ENCODE measurements around the gene WFIKKN2. TPM values are rescaled to one million over a fixed set of nuclear protein-coding genes. Genes with fewer than 3 reads are reported as not detected.

The WFIKKN2 gene
- total and polyA plus RNA-seq, 2 of the 13 experiments (the other 11 are each of a cell fraction or from before 2014, with no cell fraction given): not detected

DNA sequence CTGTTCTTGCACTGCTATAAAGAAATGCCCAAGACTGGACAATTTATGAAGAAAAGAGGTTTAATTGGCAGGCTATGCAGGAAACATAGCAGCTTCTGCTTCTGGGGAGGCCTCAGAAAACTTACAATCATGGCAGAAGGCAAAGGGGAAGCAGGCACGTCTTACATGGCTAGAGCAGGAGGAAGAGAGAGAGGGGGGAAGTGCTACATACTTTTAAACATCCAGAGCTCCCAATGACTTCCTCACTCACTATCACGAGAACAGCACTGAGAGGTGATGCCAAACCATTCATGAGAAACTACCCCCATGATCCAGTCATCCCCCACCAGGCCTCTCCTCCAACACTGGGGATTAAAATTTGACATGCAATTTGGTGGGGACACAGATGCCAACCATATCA, 13.3 kb downstream of the WFIKKN2 start:
- ChIA-PET POLR2A (interaction anchor here (0.9 to 10.6 kb wide), 3 partner anchors 16 to 101 kb away, joined by 3 to 333 read pairs (median 9); partner anchors contain the start of gene TOB1), CTCF (ENCODE audit: low intra/inter-chr PET ratio, low total read pairs) (interaction anchor here (1.7 kb wide), 1 partner anchor 108 kb away, joined by 6 read pairs; no protein-coding TSS in a partner anchor)
- TF ChIP-seq HNRNPK (IDR thresholded peaks at IDR 0.05; ENCODE audit: low read depth, low read length, poor library complexity, severe bottlenecking) (no peak), ZNF431 (CRISPR knock-in tag; IDR thresholded peaks at IDR 0.05; ENCODE audit: borderline replicate concordance, low read depth) (peak; percentile 100), ZNF354B (CRISPR knock-in tag; IDR thresholded peaks at IDR 0.05) (no peak), ZNF235 (CRISPR knock-in tag; IDR thresholded peaks at IDR 0.05; ENCODE audit: borderline replicate concordance) (no peak), GTF2F1 (IDR thresholded peaks at IDR 0.05; ENCODE audit: low read length) (no peak)
- TF ChIP-seq, protein P1, sequence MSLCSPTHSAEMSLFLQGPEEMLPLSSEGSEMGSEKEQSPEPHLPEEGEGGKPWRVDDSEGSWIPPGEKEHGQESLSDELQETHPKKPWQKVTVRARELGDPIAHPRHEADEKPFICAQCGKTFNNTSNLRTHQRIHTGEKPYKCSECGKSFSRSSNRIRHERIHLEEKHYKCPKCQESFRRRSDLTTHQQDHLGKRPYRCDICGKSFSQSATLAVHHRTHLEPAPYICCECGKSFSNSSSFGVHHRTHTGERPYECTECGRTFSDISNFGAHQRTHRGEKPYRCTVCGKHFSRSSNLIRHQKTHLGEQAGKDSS (CRISPR knock-in tag; IDR thresholded peaks at IDR 0.05; ENCODE audit: borderline replicate concordance, low read depth): no peak
- WGBS (ENCODE audit: low lambda C conversion rate): 5% methylated on average over 2 of the region's 2 CpGs
- H3K4me2 ChIP-seq (ENCODE audit: low read depth, low read length): no peak overlapping the region
- H2AFZ ChIP-seq (ENCODE audit: low read length): no peak overlapping the region
- no peaks in the 10 kb centered on the region for H3K79me2 ChIP-seq (ENCODE audit: insufficient read depth, low read length)
- H3K4me1 ChIP-seq (ENCODE audit: insufficient read depth, low read length): peaks cover 61% of the 10 kb centered on the region
- no peak overlapping the region for H3K9ac ChIP-seq (ENCODE audit: insufficient read depth, low read depth, low read length)
- intact Hi-C loops (cut with micrococcal nuclease; ENCODE audit: unreplicated experiment) (no loop called here), in situ Hi-C loops (cut with HindIII; ENCODE audit: extremely low pct_ligation_motif_present, low pct_unique_long_range_greater_than_20kb) (no loop called here)
- no TSS peak for BruUV-seq (replicated peaks)
- no peak for ATAC-seq
- 0 out of 2 replicates have a peak, but pooled peaks cover 6% of the 10 kb centered on the region for H3K9me3 ChIP-seq (ENCODE audit: low read length)
- no peak for FAIRE-seq
- no peak for DNase-seq (ENCODE audit: low spot score)
- H3K36me3 ChIP-seq (replicated peaks in 1 of 2; ENCODE audit: control insufficient read depth in 1 of 2, insufficient read depth in 2 of 2, low read length in 2 of 2): no peaks in the 10 kb centered on the region
- H3K4me3 ChIP-seq (replicated peaks in 1 of 3; ENCODE audit: insufficient read depth in 1 of 3, low read depth in 2 of 3, low read length in 3 of 3): no peak overlapping the region
- no peaks in the 10 kb centered on the region for H4K20me1 ChIP-seq (ENCODE audit: insufficient read depth, low read length)
- H3K27ac ChIP-seq (ENCODE audit: extremely low read length, insufficient read depth, low read length): no peak overlapping the region
- H3K27me3 ChIP-seq (ENCODE audit: control insufficient read depth in 1 of 2, insufficient read depth in 2 of 2, low read length in 2 of 2): peaks cover 1 to 25% of the 10 kb centered on the region in 2 experiments; a peak in 4 of 5 replicates

DNA sequence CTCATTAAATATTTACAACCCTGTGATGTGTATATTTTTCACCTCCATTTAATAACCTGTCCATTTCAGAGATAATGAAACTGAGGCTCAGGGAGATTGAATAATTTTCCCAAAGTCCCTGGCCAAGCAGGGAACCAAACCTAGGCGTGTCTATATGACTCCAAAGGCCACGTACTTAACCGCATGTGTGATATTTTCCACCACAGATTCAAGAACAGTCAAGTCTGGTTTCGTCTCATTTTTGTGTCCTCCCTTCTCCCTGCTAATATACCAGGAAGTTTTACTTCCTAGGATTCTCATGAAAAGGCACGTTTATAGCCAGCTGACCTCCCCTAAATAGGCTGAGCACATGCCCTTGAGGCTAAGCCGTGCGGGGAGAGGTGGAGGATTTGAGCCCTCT, 15.3 kb downstream of the WFIKKN2 start:
- H3K4me1 ChIP-seq (ENCODE audit: insufficient read depth, low read length): peaks cover 61% of the 10 kb centered on the region
- WGBS (ENCODE audit: low lambda C conversion rate): 31% methylated on average over 7 of the region's 7 CpGs
- H3K79me2 ChIP-seq (ENCODE audit: insufficient read depth, low read length): no peaks in the 10 kb centered on the region
- no peak overlapping the region for H3K4me3 ChIP-seq (replicated peaks in 1 of 3; ENCODE audit: insufficient read depth in 1 of 3, low read depth in 2 of 3, low read length in 3 of 3)
- H4K20me1 ChIP-seq (ENCODE audit: insufficient read depth, low read length): no peaks in the 10 kb centered on the region
- intact Hi-C loops (cut with micrococcal nuclease; ENCODE audit: unreplicated experiment) (no loop called here), in situ Hi-C loops (cut with HindIII; ENCODE audit: extremely low pct_ligation_motif_present, low pct_unique_long_range_greater_than_20kb) (no loop called here)
- no peak overlapping the region for H2AFZ ChIP-seq (ENCODE audit: low read length)
- 0 out of 2 replicates have a peak, but pooled peaks cover 6% of the 10 kb centered on the region for H3K9me3 ChIP-seq (ENCODE audit: low read length)
- H3K9ac ChIP-seq (ENCODE audit: insufficient read depth, low read depth, low read length): no peak overlapping the region
- H3K27me3 ChIP-seq (ENCODE audit: control insufficient read depth in 1 of 2, insufficient read depth in 2 of 2, low read length in 2 of 2): peaks cover 1 to 17% of the 10 kb centered on the region in 2 experiments; a peak in 3 of 5 replicates
- FAIRE-seq: no peak
- no peak for ATAC-seq
- ChIA-PET POLR2A (interaction anchor here (6.7 to 10.6 kb wide), 2 partner anchors 14 to 96 kb away, joined by 220 to 333 read pairs; partner anchors contain the start of gene TOB1), CTCF (ENCODE audit: low intra/inter-chr PET ratio, low total read pairs) (interaction anchor here (3.5 kb wide), 1 partner anchor 99 kb away, joined by 23 read pairs; no protein-coding TSS in a partner anchor)
- H3K36me3 ChIP-seq (replicated peaks in 1 of 2; ENCODE audit: control insufficient read depth in 1 of 2, insufficient read depth in 2 of 2, low read length in 2 of 2): no peaks in the 10 kb centered on the region
- H3K4me2 ChIP-seq (ENCODE audit: low read depth, low read length): peak overlapping the region; percentile 12; the same call in 1 of the 2 replicates
- no peak for DNase-seq (ENCODE audit: low spot score)
- no peak overlapping the region for H3K27ac ChIP-seq (ENCODE audit: extremely low read length, insufficient read depth, low read length)
- BruUV-seq (replicated peaks): no TSS peak
- no peak for TF ChIP-seq MTA1 (CRISPR knock-in tag; IDR thresholded peaks at IDR 0.05; ENCODE audit: borderline replicate concordance)
- TF ChIP-seq, protein P2, sequence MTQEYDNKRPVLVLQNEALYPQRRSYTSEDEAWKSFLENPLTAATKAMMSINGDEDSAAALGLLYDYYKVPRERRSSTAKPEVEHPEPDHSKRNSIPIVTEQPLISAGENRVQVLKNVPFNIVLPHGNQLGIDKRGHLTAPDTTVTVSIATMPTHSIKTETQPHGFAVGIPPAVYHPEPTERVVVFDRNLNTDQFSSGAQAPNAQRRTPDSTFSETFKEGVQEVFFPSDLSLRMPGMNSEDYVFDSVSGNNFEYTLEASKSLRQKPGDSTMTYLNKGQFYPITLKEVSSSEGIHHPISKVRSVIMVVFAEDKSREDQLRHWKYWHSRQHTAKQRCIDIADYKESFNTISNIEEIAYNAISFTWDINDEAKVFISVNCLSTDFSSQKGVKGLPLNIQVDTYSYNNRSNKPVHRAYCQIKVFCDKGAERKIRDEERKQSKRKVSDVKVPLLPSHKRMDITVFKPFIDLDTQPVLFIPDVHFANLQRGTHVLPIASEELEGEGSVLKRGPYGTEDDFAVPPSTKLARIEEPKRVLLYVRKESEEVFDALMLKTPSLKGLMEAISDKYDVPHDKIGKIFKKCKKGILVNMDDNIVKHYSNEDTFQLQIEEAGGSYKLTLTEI (CRISPR knock-in tag; conservative IDR thresholded peaks at IDR 0.05): no peak
- TF ChIP-seq ZC3H4 (CRISPR knock-in tag; IDR thresholded peaks at IDR 0.05; ENCODE audit: borderline replicate concordance): no peak
- TF ChIP-seq ZNF629 (CRISPR knock-in tag; conservative IDR thresholded peaks at IDR 0.05): peak; percentile 79
- no peak for TF ChIP-seq ADNP (CRISPR knock-in tag; IDR thresholded peaks at IDR 0.05)
- TF ChIP-seq, protein P3, sequence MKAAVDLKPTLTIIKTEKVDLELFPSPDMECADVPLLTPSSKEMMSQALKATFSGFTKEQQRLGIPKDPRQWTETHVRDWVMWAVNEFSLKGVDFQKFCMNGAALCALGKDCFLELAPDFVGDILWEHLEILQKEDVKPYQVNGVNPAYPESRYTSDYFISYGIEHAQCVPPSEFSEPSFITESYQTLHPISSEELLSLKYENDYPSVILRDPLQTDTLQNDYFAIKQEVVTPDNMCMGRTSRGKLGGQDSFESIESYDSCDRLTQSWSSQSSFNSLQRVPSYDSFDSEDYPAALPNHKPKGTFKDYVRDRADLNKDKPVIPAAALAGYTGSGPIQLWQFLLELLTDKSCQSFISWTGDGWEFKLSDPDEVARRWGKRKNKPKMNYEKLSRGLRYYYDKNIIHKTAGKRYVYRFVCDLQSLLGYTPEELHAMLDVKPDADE (CRISPR knock-in tag; IDR thresholded peaks at IDR 0.05): no peak
- TF ChIP-seq, protein P4, sequence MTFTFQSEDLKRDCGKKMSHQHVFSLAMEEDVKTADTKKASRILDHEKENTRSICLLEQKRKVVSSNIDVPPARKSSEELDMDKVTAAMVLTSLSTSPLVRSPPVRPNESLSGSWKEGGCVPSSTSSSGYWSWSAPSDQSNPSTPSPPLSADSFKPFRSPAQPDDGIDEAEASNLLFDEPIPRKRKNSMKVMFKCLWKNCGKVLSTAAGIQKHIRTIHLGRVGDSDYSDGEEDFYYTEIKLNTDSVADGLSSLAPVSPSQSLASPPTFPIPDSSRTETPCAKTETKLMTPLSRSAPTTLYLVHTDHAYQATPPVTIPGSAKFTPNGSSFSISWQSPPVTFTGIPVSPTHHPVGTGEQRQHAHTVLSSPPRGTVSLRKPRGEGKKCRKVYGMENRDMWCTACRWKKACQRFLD (CRISPR knock-in tag; IDR thresholded peaks at IDR 0.05; ENCODE audit: borderline replicate concordance): no peak
